Ramos (cell line): Measurements from ENCODE around the gene UBQLN1.
"Not testable (repeated sequence)": the region's sequence is repeated elsewhere in the genome, so short reads cannot be mapped to it uniquely, and the experiment has no call there.

Experiments used
- in situ Hi-C: fragments of 300-500 bp; cut with MboI; formaldehyde crosslinking; loops from one replicate; pipeline ENCODE4 v1.14.3; 2022; ENCODE audit warnings: low sequenced_read_pairs; ENCODE audit not compliant: unreplicated experiment

UBQLN1 gene

GRCh38 chr9:83707768-83708514, at the start of gene UBQLN1:
TSS of gene UBQLN1 (minus strand) at chr9:83707958. CDS start at chr9:83707679, 279 bp downstream.
- in situ Hi-C loops, result no loop called here

DNA sequence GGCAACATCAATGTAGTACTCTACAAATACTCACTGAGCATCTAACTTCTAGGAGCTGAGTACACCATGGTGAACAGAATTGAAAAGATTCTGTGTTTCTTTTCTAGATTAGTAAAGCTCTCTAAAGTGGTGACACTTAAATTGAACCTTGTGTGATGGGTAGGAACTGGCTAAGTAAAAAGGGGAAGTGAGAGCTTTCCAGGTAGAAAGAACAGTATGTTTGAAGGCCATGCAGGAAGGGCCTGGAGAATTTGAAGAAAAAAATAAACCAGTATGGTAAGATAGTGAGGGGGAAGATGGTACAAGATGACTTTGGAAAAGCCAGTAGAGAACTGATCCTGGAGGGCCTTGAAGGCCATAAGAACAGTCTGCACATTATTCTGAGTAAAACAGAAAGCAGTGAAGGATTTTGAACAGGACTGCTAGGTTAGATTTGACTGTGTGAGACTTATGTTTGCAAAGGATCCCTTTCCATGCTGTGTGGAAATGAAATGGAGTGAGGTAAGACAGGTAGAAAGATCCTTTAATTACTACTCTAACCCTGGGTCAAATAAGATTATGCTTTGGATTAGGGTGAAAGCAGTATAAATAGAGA, 46.7 kb upstream of the UBQLN1 start:
- in situ Hi-C loops, result no loop called here

- in situ Hi-C loops, result no loop called here
Observed at GRCh38 chr9:83749706-83750105, 41.9 kb upstream of the UBQLN1 start.

- in situ Hi-C loops, result no loop called here
Observed at GRCh38 chr9:83744206-83744605, 36.4 kb upstream of the UBQLN1 start.

- in situ Hi-C loops, result no loop called here
Observed at GRCh38 chr9:83733739-83734138, 26.0 kb upstream of the UBQLN1 start.

GRCh38 chr9:83728591-83729368, 21.0 kb upstream of the UBQLN1 start:
- in situ Hi-C loops, result not testable (repeated sequence)

DNA sequence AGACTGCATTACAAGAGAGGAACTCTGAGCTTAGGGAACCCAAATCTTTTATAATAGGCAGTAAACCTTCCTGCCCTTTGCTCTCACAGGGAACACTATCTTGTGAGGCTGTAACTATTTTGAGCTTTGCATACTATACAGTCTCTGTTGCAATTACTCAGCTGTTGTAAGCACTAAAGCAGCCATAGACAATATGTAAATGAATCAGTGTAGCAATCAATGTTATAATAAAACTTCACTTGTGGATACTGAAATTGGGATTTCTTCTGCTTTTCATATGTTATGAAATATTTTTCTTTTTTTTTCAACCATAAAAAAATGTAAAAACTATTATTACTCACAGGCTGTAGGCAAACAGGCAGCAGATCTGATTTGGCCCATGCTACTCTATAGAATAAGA, 16.7 kb upstream of the UBQLN1 start:
- in situ Hi-C loops, result no loop called here

GRCh38 chr9:83722726-83723495, 15.2 kb upstream of the UBQLN1 start:
- in situ Hi-C loops, result no loop called here

GRCh38 chr9:83721509-83721908, 13.8 kb upstream of the UBQLN1 start:
- in situ Hi-C loops, result no loop called here

GRCh38 chr9:83715794-83716193, 8.0 kb upstream of the UBQLN1 start:
- in situ Hi-C loops, result no loop called here

GRCh38 chr9:83715221-83715620, 7.5 kb upstream of the UBQLN1 start:
- in situ Hi-C loops, result no loop called here

DNA sequence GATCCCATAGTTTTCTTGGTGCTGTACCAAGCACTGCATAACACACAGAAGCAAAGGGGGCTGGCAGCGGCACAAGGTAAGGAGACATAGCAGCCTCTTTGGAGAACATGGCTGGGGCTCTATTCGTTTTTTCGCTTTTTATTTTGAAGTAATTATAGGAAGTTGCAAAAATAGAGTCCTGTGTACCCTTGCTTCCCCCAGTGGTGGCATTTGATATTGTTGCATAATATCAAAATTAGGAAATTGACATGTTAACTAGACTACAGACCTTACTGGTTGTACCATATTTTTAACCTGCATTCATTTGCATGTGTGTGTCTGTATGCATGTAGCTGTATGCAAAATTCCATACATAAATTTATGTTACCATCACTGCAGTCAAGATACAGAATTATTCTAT, 6.6 kb upstream of the UBQLN1 start:
- in situ Hi-C loops, result no loop called here

DNA sequence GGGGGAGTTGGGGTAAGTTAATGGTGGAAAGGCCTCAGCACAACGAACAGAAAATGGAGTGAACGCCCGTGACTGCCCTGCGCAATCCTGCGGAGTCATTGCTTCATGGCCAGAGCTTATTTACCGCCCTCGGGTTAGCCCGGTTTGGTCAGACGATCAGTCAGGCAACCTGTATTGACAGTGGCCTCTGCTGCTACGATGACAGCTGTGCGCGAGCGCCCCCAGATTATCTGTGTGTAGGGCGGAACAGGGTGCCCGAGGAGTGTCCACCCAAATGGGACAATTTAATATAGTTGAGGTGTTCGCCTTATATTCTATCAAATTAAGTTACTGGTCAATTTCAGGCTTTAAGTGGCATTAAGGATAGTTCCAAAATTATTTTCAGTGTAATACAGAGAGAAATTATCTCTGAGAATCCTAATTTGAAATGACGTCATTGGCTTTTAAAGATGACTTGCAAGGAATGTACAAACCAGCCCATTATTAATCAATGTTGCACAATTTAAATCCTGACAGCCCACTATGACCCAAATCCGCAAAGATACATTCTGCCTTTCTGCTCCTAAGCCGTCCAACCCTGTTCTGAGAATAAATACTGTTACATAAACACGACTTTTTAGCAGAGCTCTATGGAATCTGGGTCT, 879 bp upstream of the UBQLN1 start:
- in situ Hi-C loops, result no loop called here

GRCh38 chr9:83707518-83707767, 315 bp downstream of the UBQLN1 start:
- in situ Hi-C loops, result no loop called here

DNA sequence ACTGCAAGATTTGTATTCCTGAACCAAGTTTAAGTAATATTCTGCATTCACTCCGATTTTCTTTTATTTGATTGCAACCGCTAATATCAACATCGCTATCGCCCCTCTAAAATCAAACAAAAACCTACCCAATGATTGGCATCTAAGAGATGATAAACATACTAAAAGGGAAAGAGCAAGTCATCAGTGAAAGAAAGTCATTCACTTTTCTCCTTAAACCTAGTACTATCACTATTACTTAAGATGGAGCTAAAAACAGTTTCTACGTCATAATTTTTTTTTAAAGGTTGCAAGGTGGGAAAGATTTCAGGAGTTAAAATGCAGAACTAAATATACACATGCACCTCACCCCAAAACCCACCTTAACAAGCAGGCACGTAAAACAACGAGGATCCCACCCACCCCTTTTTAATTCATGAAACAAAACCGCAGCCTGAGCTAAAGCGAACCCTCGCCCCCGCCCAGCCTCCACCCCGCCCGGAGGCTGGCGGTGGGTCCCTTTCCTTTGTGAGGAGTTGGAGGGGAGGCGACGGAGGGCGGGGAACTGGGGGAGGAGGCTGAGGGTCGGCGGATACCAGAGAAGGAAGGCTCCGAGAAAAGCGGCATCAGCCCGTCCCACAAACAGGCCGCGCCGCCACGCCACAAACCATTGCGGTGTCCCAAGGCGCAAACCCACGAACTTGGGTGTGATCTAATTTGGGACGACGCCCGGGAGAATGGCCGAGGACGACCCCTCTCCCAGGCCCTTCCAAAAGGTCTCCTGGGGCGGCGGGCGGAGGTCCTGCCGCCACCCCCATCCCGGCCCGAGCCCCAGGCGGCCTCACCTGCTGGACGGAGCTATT, 861 bp downstream of the UBQLN1 start:
- in situ Hi-C loops, result no loop called here

DNA sequence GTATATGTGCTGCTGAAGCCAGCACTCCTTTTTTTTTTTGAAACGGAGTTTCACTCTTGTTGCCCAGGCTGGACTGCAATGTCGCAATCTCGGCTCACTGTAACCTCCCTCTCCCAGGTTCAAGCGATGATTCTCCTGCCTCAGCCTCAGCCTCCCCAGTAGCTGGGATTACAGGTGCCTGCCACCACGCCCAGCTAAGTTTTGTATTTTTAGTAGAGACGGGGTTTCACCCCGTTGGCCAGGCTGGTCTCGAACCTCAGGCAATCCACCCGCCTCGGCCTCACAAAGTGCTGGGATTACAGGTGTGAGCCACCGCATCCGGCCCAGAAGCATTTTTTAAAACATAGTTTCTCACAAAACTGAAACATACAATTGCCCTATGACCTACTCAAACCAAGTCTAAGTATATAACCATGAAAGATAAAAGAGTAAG, 2.5 kb downstream of the UBQLN1 start:
- in situ Hi-C loops, result not testable (repeated sequence)

- in situ Hi-C loops, result no loop called here
Observed at GRCh38 chr9:83701769-83702168, 6.0 kb downstream of the UBQLN1 start.

- in situ Hi-C loops, result no loop called here
Observed at GRCh38 chr9:83701286-83701685, 6.5 kb downstream of the UBQLN1 start.

GRCh38 chr9:83699615-83700014, 8.1 kb downstream of the UBQLN1 start:
- in situ Hi-C loops, result no loop called here
